Heart left ventricle (tissue), 13 donors: Measurements from ENCODE around the gene HIBADH.

Source experiments
- POLR2A ChIP-seq, 2 donors: fragments of 450-650 bp; IDR thresholded peaks; one replicate each; pipeline ENCODE4 v1.6.1; 2017; ENCODE audit warnings: antibody characterized with exemption in 2 of 2, mild to moderate bottlenecking in 2 of 2, moderate library complexity in 2 of 2
- TF ChIP-seq, protein P1 (sequence below), 12 donors: fragments of 200-600 bp; sonication (generic) in 4 of 12; IDR thresholded peaks; one replicate each; pipeline versions ENCODE4 v1.5.0 to v1.8.0; 2018 to 2022; ENCODE audit warnings: antibody characterized with exemption in 12 of 12, mild to moderate bottlenecking in 5 of 12
- donor health status: ischemic (EF 13 %, LVEDD 7.1; RV severe dilation, severe dysfunction).
- donor health status: DM: no; HTN: yes; CAD: no.
- donor health status: DM: no; HTN: no; CAD: no.
- donor health status: ischemic (EF 25% LVEDD 6.9; RV normal size, moderate dysfunction).
- donor health status: ischemic (EF 25% LVEDD 5.7; RV mildly dilated, moderate dysfunction).
- donor health status: ischemic (EF 35%, LVEDD 5.7; RV mildly dilated, moderate dysfunction).
- donor health status: nonischemic (EF 11% LVEDD 7.7; RV severe dilation, severe dysfunction).
- donor health status: DM: yes; HTN: yes; CAD: no.
- donor health status: PGD.
- donor health status: ischemic (EF 29% LVEDD 5.4; RV normal size, mild dysfunction).
- donor health status: nonischemic (EF 23%, LVEDD 6.1; RV moderate dilation, normal function).

DNA sequence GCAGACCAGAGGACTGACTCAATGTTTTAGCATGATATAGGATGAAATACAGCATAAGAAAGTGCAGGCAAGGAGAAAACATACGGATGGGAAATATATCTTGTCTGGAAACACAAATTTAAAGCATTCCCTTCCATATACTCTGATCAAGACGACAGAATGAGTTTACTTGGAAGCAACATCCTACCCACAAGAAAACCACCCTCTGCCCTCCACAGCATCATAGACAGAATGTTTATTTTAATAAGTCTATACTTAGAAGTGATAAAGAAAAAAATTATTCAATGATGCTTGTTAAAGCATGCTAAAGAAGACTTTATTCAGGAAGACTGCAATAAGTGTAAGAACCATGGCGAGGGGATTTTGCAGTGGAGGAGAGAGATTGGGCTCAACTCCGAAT is 32.4 kb upstream of the HIBADH start:
- TF ChIP-seq POLR2A (IDR thresholded peaks at IDR 0.05): no peak
- TF ChIP-seq, protein P1, sequence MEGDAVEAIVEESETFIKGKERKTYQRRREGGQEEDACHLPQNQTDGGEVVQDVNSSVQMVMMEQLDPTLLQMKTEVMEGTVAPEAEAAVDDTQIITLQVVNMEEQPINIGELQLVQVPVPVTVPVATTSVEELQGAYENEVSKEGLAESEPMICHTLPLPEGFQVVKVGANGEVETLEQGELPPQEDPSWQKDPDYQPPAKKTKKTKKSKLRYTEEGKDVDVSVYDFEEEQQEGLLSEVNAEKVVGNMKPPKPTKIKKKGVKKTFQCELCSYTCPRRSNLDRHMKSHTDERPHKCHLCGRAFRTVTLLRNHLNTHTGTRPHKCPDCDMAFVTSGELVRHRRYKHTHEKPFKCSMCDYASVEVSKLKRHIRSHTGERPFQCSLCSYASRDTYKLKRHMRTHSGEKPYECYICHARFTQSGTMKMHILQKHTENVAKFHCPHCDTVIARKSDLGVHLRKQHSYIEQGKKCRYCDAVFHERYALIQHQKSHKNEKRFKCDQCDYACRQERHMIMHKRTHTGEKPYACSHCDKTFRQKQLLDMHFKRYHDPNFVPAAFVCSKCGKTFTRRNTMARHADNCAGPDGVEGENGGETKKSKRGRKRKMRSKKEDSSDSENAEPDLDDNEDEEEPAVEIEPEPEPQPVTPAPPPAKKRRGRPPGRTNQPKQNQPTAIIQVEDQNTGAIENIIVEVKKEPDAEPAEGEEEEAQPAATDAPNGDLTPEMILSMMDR (IDR thresholded peaks at IDR 0.05): no peak
